PC-9 (cell line): ENCODE results near the gene TNRC6C. TPM values are rescaled to one million over a fixed set of nuclear protein-coding genes. Genes with fewer than 3 reads are reported as not detected.

Experiments used
- BruUV-seq: library from RNA; stranded (reverse); fragments of 400-500 nt; replicated peaks from 2 replicates; lab custom pipeline; 2021; lab: Mats Ljungman, UMichigan
- CTCF ChIA-PET: fragments of 300-600 bp; sonication (Branson Sonifier 250); formaldehyde crosslinking; loops from one replicate; lab custom pipeline; 2022; ENCODE audit warnings: antibody characterized with exemption; lab: Charles Lee
- POLR2A ChIA-PET: fragments of 300-600 bp; sonication (Branson Sonifier 250); formaldehyde crosslinking; loops from one replicate; lab custom pipeline; 2022; ENCODE audit warnings: antibody characterized with exemption; ENCODE audit not compliant: unreplicated experiment; lab: Charles Lee
- DNase-seq, 2 experiments: peaks; one replicate each; pipeline versions ENCODE4 v3.0.0 to v3.0.0-alpha.2; 2015 to 2022; ENCODE audit warnings: mixed read lengths in 1 of 2
- H2AFZ ChIP-seq: fragments of 200-600 bp; sonication (generic); 2 replicates; pipeline ENCODE4 v1.8.1; 2017; ENCODE audit warnings: antibody characterized with exemption
- H3F3A ChIP-seq: fragments of 200-600 bp; sonication (generic); 2 replicates; pipeline ENCODE4 v1.8.1; 2017; ENCODE audit warnings: antibody characterized with exemption, mild to moderate bottlenecking, low read depth; ENCODE audit not compliant: insufficient read depth
- H3K27ac ChIP-seq: fragments of 200-600 bp; sonication (generic); 2 replicates; pipeline ENCODE4 v1.6.1; 2016; ENCODE audit warnings: mixed run types
- H3K27me3 ChIP-seq: fragments of 200-600 bp; sonication (generic); 2 replicates; pipeline ENCODE4 v1.6.1; 2016; ENCODE audit warnings: low read depth, mixed run types; ENCODE audit not compliant: insufficient read depth
- H3K36me3 ChIP-seq: fragments of 200-600 bp; sonication (generic); 2 replicates; pipeline ENCODE4 v1.6.1; 2016; ENCODE audit warnings: low read depth, mixed run types
- H3K4me1 ChIP-seq: fragments of 200-600 bp; sonication (generic); replicated peaks from 2 replicates; pipeline ENCODE4 v1.6.1; 2016; ENCODE audit warnings: mixed run types; ENCODE audit not compliant: insufficient read depth
- H3K4me2 ChIP-seq: fragments of 200-600 bp; sonication (generic); 2 replicates; pipeline ENCODE4 v1.6.1; 2017; ENCODE audit warnings: mixed run types
- H3K4me3 ChIP-seq: fragments of 200-600 bp; sonication (generic); 2 replicates; pipeline ENCODE4 v1.6.1; 2016; ENCODE audit warnings: mixed run types
- H3K79me2 ChIP-seq: fragments of 200-600 bp; sonication (generic); 2 replicates; pipeline ENCODE4 v1.6.1; 2017; ENCODE audit warnings: low read depth, mixed run types
- H3K9me2 ChIP-seq: fragments of 200-600 bp; sonication (generic); 2 replicates; pipeline ENCODE4 v1.8.1; 2017; ENCODE audit warnings: mild to moderate bottlenecking; ENCODE audit not compliant: insufficient read depth
- H3K9me3 ChIP-seq: fragments of 200-600 bp; sonication (generic); 2 replicates; pipeline ENCODE4 v1.8.1; 2016; ENCODE audit warnings: low read depth; ENCODE audit not compliant: insufficient read depth
- H4K20me1 ChIP-seq: fragments of 200-600 bp; sonication (generic); 2 replicates; pipeline ENCODE4 v1.8.1; 2017; ENCODE audit not compliant: insufficient read depth
- EZH2 ChIP-seq: fragments of 200-600 bp; sonication (generic); IDR thresholded peaks from 2 replicates; pipeline ENCODE4 v1.8.0; 2017; ENCODE audit warnings: antibody characterized with exemption, low read depth
- intact Hi-C: fragments of 100-400 bp; cut with micrococcal nuclease; formaldehyde crosslinking; loops from one replicate; pipeline ENCODE4 v1.10.0; 2022; ENCODE audit not compliant: unreplicated experiment
- total RNA-seq: library from RNA; stranded (reverse); gene quantifications from 2 replicates; pipeline ENCODE4 v1.2.3, GENCODE V29; 2021
- TF ChIP-seq, protein P1 (sequence below): fragments of 200-600 bp; sonication (generic); conservative IDR thresholded peaks from 2 replicates; pipeline ENCODE4 v1.6.1; 2017; ENCODE audit warnings: mixed run types, antibody characterized with exemption, mild to moderate bottlenecking, moderate library complexity

TNRC6C gene
- total RNA-seq, 1 experiment from 2014 or later, result 0.37 TPM

DNA sequence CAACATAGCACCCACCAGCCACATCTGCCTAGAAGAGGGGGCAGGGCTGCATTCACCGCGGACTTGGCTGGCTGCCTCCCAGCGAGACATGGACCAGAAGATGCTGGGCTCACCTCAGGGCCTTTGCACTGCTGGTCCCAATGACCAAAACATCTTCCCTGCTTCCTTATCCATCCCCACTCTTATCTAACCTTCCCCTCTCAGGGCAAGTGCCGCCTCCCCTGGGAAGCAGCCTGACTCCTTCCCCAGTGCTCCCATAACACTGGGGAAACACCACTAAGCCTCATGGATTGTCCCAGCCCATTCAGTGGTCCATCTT lies 164.4 kb downstream of the TNRC6C start:
- no peak for DNase-seq
- Histone ChIP-seq H3K4me3 (no peak overlapping the region), H3K9me2 (no peaks in the 10 kb centered on the region), H3K9me3 (no peaks in the 10 kb centered on the region), H3K4me2 (no peak overlapping the region), H4K20me1 (no peaks in the 10 kb centered on the region), H2AFZ (no peak overlapping the region), H3K27ac (no peak overlapping the region), H3F3A (no peaks in the 10 kb centered on the region), H3K36me3 (no peaks in the 10 kb centered on the region), H3K79me2 (peaks cover 13% of the 10 kb centered on the region), H3K4me1 (peaks cover 6% of the 10 kb centered on the region), H3K27me3 (no peaks in the 10 kb centered on the region)
- POLR2A ChIA-PET, result no interaction called here
- CTCF ChIA-PET, result no interaction called here
- no peak for TF ChIP-seq EZH2
- TF ChIP-seq, protein P1, sequence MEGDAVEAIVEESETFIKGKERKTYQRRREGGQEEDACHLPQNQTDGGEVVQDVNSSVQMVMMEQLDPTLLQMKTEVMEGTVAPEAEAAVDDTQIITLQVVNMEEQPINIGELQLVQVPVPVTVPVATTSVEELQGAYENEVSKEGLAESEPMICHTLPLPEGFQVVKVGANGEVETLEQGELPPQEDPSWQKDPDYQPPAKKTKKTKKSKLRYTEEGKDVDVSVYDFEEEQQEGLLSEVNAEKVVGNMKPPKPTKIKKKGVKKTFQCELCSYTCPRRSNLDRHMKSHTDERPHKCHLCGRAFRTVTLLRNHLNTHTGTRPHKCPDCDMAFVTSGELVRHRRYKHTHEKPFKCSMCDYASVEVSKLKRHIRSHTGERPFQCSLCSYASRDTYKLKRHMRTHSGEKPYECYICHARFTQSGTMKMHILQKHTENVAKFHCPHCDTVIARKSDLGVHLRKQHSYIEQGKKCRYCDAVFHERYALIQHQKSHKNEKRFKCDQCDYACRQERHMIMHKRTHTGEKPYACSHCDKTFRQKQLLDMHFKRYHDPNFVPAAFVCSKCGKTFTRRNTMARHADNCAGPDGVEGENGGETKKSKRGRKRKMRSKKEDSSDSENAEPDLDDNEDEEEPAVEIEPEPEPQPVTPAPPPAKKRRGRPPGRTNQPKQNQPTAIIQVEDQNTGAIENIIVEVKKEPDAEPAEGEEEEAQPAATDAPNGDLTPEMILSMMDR, result no peak
- intact Hi-C loops, result no loop called here
- BruUV-seq, result no TSS peak

DNA sequence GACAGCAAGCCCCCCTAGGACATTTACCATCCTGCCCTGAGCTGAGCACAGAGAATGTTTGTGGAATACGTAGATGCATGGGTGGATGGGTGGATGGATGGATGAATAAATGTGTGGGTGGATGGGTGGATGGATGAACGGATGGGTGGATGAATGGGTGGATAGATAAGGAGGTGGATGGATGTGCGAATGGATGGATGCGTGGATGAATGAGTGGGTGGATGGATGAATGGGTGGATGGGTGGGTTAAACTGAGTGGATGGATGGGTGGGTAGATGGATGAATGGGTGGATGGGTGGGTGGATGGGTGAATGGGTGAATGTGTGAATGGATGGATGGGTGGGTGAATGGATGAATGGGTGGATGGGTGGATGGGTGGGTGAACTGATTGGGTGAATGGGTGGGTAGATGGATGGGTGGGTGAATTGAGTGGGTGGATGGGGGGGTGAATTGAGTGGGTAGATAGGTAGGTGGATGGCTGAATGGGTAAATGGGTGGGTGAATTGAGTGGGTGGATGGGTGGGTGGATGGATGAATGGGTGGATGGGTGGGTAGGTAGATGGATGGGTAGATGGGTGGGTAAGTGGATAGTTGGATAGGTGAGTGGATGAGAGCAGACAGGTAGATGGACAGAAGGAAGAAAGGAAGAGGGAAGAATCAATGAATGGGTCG lies 164.9 kb downstream of the TNRC6C start:
- Histone ChIP-seq H2AFZ (no peak overlapping the region), H3F3A (no peaks in the 10 kb centered on the region), H3K27me3 (no peaks in the 10 kb centered on the region), H3K9me3 (no peaks in the 10 kb centered on the region), H3K4me1 (peaks cover 6% of the 10 kb centered on the region), H4K20me1 (no peaks in the 10 kb centered on the region), H3K9me2 (no peaks in the 10 kb centered on the region), H3K4me3 (no peak overlapping the region), H3K79me2 (peaks cover 13% of the 10 kb centered on the region), H3K4me2 (no peak overlapping the region), H3K36me3 (no peaks in the 10 kb centered on the region), H3K27ac (no peak overlapping the region)
- TF ChIP-seq, protein P1, result no peak
- TF ChIP-seq EZH2, result no peak
- intact Hi-C loops, result no loop called here
- no TSS peak for BruUV-seq
- DNase-seq, result no peak
- ChIA-PET POLR2A (no interaction called here), CTCF (no interaction called here)

DNA sequence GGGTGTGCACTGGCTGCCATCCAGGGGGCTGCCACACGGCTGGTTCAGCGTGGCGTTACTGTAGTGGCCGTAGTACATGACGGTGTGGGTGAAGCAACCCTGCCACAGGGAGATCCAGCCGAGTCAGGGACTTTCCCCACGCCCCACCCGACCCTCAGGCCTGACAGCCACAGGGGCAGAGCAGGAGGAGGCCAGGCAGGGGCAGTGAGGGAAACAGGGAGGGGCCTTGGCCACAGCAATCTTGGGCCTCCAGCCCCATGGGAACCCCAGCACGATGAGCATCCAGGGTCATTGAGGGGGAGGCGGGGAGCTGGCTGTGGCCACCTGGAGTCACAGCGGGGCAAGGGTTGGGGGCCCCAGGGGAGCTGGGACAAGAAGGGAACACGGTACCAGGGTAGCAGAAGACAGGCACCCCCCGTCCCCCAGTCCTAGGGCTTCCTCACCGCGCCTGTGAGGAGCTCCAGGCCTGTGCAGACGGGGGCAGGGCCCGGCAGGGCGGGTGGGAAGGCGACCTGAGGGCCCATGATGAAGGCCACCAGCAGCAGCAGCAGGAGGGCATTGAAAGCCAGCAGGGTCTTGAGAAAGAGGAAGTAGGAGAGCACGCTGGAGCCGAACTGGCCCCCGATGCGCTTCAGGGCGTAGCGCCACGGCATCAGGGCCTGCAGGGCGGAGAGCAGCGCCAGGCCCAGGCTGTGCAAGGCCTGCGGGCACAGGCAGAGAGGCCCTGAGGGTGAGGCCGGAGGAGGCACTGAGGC lies 165.8 kb downstream of the TNRC6C start:
- ChIA-PET CTCF (no interaction called here), POLR2A (no interaction called here)
- Histone ChIP-seq H3K79me2 (peaks cover 13% of the 10 kb centered on the region), H3F3A (0 out of 2 replicates have a peak, but pooled peaks cover 5% of the 10 kb centered on the region), H3K9me2 (no peaks in the 10 kb centered on the region), H3K4me2 (no peak overlapping the region), H4K20me1 (no peaks in the 10 kb centered on the region), H3K4me1 (peaks cover 11% of the 10 kb centered on the region), H3K27me3 (no peaks in the 10 kb centered on the region), H3K36me3 (no peaks in the 10 kb centered on the region), H2AFZ (no peak overlapping the region), H3K9me3 (no peaks in the 10 kb centered on the region), H3K27ac (no peak overlapping the region), H3K4me3 (no peak overlapping the region)
- intact Hi-C loops, result no loop called here
- no peak for TF ChIP-seq EZH2
- TF ChIP-seq, protein P1, result no peak
- DNase-seq, result no peak
- BruUV-seq, result no TSS peak
